ENCODE measurements around the gene CA12.

Gene CA12

GRCh38 chr15:63335543-63336240 is 46.0 kb downstream of the CA12 start:
- H3K27me3 ChIP-seq (replicated peaks): no peaks in the 10 kb centered on the region
- DNase-seq: no peak
- TF ChIP-seq CTCF (IDR thresholded peaks at IDR 0.05; ENCODE audit: low read depth, low read length, missing control alignments): no peak
- no peak overlapping the region for H3K4me3 ChIP-seq (ENCODE audit: low read depth, low read length)
- no peak overlapping the region for H3K27ac ChIP-seq
- in situ Hi-C loops (cut with HindIII; ENCODE audit: low pct_ligation_motif_present, low sequenced_read_pairs): no loop called here
- no peaks in the 10 kb centered on the region for H3K36me3 ChIP-seq (replicated peaks)

GRCh38 chr15:63334821-63335220 is 46.8 kb downstream of the CA12 start:
- Histone ChIP-seq H3K27me3 (replicated peaks) (no peaks in the 10 kb centered on the region), H3K36me3 (replicated peaks) (no peaks in the 10 kb centered on the region), H3K27ac (no peak overlapping the region), H3K4me3 (ENCODE audit: low read depth, low read length) (no peak overlapping the region)
- in situ Hi-C loops (cut with HindIII; ENCODE audit: low pct_ligation_motif_present, low sequenced_read_pairs): no loop called here
- no peak for DNase-seq
- no peak for TF ChIP-seq CTCF (IDR thresholded peaks at IDR 0.05; ENCODE audit: low read depth, low read length, missing control alignments)

- peak; percentile 95 for DNase-seq
- H3K27me3 ChIP-seq (replicated peaks): no peaks in the 10 kb centered on the region
- no peak overlapping the region for H3K4me3 ChIP-seq (ENCODE audit: low read depth, low read length)
- H3K36me3 ChIP-seq (replicated peaks): no peaks in the 10 kb centered on the region
- TF ChIP-seq CTCF (IDR thresholded peaks at IDR 0.05; ENCODE audit: low read depth, low read length, missing control alignments): no peak
- H3K27ac ChIP-seq: no peak overlapping the region
- in situ Hi-C loops (cut with HindIII; ENCODE audit: low pct_ligation_motif_present, low sequenced_read_pairs): no loop called here
Observed at GRCh38 chr15:63332367-63333124, 49.1 kb downstream of the CA12 start.

- Histone ChIP-seq H3K36me3 (replicated peaks) (no peaks in the 10 kb centered on the region), H3K27ac (no peak overlapping the region), H3K27me3 (replicated peaks) (no peaks in the 10 kb centered on the region), H3K4me3 (ENCODE audit: low read depth, low read length) (no peak overlapping the region)
- in situ Hi-C loops (cut with HindIII; ENCODE audit: low pct_ligation_motif_present, low sequenced_read_pairs): no loop called here
- peak; percentile 55 for DNase-seq
- no peak for TF ChIP-seq CTCF (IDR thresholded peaks at IDR 0.05; ENCODE audit: low read depth, low read length, missing control alignments)
Observed at GRCh38 chr15:63331456-63331855, 50.2 kb downstream of the CA12 start.

- Histone ChIP-seq H3K27ac (no peak overlapping the region), H3K36me3 (replicated peaks) (no peaks in the 10 kb centered on the region), H3K27me3 (replicated peaks) (no peaks in the 10 kb centered on the region), H3K4me3 (ENCODE audit: low read depth, low read length) (no peak overlapping the region)
- no peak for TF ChIP-seq CTCF (IDR thresholded peaks at IDR 0.05; ENCODE audit: low read depth, low read length, missing control alignments)
- DNase-seq: no peak
- in situ Hi-C loops (cut with HindIII; ENCODE audit: low pct_ligation_motif_present, low sequenced_read_pairs): no loop called here
Observed at GRCh38 chr15:63330926-63331325, 50.7 kb downstream of the CA12 start.

Measured in brain microvascular endothelial cell (primary cell).